GM21825 (cell line): Measurements from ENCODE around the gene HELLS.
"Not testable (repeated sequence)": the region's sequence is repeated elsewhere in the genome, so short reads cannot be mapped to it uniquely, and the experiment has no call there.

Source experiments
- ATAC-seq: cut with Tn5 transposase; IDR thresholded peaks from one replicate; pipeline ENCODE4 v1.9.1; 2021; ENCODE audit warnings: mild to moderate bottlenecking, moderate library complexity; ENCODE audit not compliant: unreplicated experiment

HELLS gene

GRCh38 chr10:94602729-94603515 lies 57.3 kb downstream of the HELLS start:
- no peak for ATAC-seq

DNA sequence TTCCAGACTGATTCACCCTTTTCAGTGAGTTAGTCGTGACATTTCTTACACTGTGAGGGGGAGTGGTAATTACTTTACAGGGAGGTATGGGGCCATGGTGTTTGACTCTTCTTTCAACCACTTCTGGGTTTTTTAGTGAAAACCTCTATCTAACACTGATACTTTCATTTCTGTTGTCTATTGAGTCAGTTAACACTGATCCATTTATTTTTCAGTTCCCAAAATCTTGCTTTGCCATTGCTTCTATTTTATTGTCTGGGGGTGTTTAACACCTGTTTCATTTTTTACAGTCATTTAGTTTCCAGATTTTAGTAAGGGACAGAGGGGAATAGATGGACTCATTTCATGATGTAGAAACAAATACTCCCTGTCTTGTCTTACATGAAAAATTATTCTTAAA lies 61.5 kb downstream of the HELLS start:
- peak; percentile 78 for ATAC-seq

DNA sequence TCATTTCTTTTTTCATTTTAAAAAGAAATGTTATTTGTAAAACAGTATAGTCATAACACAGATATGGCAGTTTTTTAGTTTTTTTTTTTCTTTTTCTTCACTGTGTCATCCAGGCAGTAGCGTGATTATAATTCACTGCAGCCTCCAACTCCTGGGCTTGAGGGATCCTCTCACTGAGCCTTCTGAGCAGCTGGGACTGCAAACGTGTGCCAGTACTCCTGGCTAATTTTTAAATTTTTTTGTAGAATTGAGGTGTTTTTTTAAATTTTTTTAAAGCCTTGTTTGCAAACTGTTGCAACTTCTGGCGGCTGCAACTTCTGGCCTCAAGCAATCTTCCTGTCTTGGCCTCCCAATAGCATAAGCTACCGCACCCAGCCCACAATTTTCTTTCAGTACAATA lies 63.0 kb downstream of the HELLS start:
- ATAC-seq: no peak

DNA sequence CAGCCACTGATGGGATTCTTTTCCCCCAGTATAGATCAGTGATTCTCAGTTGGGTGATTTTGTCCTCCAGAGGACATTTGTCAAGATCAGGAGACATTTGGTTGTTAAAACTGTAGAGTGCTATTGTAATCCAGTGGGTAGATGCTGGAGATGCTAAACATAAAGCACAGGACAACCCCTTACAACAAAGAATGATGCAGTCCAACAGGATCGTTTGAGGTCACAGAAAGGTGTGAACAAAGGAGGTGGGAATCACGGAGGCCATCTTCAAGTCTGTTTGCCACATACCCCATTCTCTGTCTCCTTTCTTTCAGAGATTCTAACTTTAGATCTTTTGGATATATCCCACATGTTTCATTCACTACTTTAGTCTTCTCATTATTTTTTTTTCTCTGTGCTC lies 69.0 kb downstream of the HELLS start:
- no peak for ATAC-seq

DNA sequence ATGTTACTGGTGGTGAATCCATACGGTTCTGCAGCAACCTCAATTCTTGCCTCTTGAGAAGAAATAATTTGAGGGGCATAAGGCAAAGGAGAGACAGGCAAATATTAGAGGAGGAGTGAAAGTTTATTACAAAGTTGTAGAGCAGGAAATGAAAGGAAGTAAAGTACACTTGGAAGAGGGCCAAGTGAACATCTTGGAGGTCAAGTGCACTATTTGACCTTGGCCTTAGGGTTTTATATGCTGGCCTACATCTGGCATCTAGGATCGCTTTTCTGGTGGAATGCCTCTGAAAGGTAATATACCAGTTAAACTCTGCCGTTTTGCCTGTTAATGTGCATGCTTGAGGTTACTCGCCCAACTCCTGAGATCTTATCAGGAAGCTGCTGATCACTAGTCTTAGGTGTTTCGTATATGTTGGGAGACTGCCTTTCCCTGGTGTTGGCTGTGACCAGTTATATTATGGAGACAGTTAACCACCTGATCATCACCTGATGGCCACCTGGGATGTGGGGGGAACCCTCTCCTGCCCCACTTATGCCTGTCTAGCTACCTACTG lies 71.9 kb downstream of the HELLS start:
- ATAC-seq: no peak

DNA sequence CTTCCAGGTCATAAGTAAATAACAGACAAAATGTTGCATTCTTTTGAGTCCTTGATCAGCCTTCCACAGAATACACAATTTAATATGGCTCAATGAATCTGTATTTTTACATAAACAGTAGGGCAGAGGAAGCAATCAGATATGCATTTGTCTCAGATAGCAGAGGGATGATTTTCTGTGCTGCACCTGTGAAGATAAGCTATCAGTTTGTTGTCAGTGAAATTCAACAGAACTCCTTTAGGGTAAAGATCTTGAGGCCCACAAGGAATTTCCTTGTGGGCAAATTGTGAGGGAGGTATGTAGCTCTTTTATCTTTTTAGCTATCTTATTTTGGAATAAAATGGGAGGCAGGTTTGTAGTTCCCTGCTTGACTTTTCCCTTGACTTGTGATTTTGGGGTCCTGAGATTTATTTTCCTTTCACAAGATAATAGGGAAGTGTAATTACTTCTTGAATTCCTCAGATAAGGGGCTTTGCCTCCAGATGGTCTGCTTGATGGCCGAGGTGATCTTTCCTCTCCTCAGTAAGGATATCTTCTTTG lies 77.1 kb downstream of the HELLS start:
- ATAC-seq: no peak

- ATAC-seq: no peak
These were observed 78.0 kb downstream of the HELLS start for GRCh38 chr10:94623572-94623971.

DNA sequence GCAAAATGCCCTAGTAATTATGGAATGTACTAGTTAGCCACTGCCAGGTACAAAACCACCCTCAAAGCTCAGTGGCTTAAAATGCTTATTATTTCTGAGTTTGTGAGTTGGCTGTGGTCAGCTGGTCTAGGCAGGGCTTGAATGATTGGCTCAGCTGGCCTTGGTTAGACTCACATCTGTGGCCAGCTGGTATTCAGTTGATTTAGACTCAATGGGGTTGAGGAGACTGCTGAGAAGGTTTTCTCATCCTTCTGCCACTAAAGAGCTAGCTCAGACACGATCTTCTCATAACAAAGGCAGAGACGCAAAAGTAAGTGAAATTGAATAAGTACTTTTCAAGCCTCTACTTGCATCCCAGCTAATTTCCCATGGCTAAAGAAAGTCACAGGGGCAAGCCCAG lies 80.9 kb downstream of the HELLS start:
- ATAC-seq: no peak

DNA sequence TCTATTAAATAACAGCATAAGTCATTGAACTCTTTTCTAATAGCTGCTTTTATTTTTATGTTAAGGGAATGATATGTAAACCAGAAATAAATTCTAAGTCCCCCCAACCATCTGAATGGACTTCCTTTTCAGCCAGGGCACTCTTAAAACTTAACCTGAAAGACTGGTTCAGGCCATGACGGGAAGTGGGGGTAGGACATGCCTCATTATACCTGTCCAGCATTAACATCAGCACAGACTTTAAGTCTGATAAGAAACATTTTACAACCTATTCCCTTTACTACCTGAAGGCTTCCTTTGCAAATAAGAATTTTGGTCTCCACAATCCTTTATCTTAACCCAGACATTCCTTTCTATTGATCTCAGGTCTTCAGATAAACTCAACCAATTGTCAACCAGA lies 81.9 kb downstream of the HELLS start:
- no peak for ATAC-seq

DNA sequence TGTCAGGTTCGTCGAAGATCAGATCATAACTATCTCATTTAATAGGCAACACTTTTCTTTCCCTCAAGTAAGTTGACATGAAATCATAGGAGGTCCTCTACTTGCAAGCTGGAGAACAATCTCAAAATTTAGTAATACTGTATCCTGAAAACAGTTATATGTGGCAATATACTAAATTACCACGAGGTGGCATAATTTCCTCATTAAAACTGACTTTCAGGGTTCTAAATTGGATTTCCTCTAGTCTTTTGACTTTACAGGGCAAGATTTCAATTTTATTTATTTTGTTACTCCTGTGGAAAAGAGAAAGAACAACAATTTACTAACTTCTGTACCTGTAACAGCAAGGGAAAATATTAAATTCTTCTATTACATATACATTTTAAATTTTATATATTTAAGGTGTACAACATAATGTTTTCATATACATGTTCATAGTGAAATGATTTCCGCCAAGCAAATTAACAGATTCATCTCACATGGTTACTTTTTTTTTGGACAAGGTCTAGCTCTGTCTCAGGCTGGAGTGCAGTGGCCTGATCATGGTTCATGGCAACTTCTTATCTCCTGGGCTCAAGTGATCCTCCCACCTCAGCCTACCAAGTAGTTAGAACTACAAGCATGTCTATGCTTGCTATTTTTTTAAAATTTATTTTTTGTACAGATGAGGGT lies 84.6 kb downstream of the HELLS start:
- ATAC-seq: no peak

DNA sequence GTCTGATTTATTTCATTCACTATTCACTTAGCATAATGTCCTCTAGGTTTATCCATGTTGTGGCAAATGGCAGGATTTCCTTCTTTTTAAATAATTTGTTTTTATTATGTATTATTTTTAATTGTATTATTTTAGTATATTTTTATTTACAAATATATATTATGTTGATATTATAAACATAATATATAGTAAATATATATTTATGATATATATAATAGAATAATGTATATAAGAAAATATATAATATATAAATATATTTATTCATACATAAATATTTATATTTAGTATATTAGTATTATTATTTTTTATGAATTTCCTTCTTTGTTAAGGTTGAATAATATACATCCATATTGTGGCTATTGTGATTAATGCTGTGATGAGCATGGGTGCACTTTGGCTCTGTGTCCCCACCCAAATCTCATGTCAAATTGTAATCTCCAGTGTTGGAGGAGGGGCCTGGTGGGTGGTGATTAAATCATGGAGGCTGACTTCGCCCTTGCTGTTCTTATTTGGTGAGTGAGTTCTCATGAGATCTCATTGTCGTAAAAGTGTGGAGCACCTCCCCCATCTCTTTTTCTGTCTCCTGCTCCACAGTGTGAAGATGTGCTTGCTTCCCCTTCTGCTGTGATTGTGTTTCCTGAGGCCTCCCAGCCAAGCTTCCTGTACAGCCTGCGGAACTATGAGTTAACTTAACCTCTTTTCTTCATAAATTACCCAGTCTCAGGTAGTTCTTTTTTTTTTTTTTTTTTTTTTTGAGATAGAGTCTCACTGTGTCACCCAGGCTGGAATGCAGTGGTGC lies 85.7 kb downstream of the HELLS start:
- ATAC-seq: no peak

DNA sequence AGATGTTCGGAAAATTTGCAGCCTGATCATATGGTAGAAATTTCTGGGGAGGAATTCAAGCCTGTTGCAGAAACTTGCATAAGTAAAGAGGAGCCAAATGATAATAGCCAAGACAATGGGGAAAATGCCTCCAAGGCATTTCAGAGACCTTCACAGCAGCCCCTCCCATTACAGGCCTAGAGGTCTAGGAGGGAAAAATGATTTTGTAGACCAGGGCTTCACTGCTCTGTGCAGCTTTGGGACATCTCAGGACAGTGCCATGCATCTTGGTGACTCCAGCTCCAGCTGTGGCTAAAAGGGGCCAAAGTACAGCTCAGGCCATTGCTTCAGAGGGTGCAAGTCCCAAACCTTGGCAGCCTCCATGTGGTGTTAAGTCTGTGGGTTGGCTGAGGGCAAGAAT lies 87.4 kb downstream of the HELLS start:
- ATAC-seq: no peak

DNA sequence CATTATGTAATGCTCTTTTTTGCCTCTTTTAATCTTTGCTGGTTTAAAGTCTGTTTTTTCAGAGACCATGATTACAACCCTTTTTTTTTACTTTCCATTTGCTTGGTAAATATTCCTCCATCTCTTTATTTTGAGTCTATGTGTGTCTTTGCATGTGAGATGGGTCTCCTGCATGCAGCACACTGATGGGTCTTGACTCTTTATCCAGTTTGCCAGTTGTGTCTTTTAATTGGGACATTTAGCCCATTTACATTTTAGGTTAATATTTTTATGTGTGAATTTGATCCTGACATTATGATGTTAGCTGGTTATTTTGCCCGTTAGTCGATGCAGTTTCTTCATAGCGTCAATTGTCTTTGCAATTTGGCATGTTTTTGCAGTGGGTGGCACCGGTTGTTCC lies 92.5 kb downstream of the HELLS start:
- ATAC-seq: not testable (repeated sequence)

GRCh38 chr10:94639902-94640301 lies 94.3 kb downstream of the HELLS start:
- ATAC-seq: no peak

GRCh38 chr10:94640562-94640961 lies 95.0 kb downstream of the HELLS start:
- ATAC-seq: no peak

DNA sequence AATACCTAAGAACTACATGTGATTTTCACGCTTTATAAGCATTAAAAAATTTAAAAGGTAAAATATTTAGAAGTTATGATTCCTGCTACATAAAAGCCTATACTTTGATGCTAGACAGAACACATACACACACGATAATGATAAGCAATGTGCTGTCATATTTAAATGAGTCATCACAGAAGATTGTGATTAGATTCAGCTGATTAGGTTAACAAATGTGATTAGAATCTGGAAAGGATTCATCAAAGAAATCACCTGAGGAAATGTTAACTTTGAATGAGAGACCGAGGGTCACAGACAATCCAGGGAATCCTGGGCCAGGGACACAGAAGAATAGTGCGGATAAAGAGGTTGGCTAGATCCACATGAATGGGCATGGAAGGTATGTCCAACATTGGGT lies 95.9 kb downstream of the HELLS start:
- ATAC-seq: no peak

- ATAC-seq: no peak
These were observed 98.8 kb downstream of the HELLS start for GRCh38 chr10:94644352-94644751.

DNA sequence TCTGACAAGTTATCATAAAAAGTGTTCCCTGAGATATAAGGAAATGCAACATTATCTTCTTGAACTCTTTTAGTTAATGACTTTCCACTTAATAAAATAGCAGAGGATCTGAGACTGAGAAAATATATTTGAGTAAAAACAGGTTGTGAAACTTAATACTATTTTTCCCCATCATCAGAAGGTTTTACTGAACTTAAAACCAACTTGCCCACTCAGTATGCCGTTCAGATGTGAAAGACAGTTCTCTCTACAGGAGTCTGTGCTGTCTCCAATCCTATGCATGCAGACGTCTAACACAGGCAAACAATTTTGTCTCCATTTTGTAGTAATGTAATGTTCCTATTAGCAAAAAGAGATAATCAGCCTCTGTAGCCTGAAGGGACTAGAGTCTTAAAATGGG lies 99.7 kb downstream of the HELLS start:
- peak; percentile 49 for ATAC-seq
